ENCODE data around the gene TLE1.

- TF ChIP-seq PBX3 (IDR thresholded peaks at IDR 0.05; ENCODE audit: insufficient replicate concordance, low read depth, low read length) (no peak), USF1 (IDR thresholded peaks at IDR 0.05; ENCODE audit: borderline replicate concordance, extremely low read length, insufficient read depth, low read depth, low read length) (no peak), IKZF1 (conservative IDR thresholded peaks at IDR 0.05) (no peak), CTCF (IDR thresholded peaks at IDR 0.05 in 2 of 3, conservative IDR thresholded peaks at IDR 0.05 in 1 of 3; ENCODE audit: control insufficient read depth in 2 of 3, extremely low read depth in 1 of 3, insufficient read depth in 1 of 3, low read depth in 3 of 3, low read length in 3 of 3) (no peak), POLR2A (IDR thresholded peaks at IDR 0.05; ENCODE audit: low read depth, low read length) (no peak), SREBF2 (IDR thresholded peaks at IDR 0.05; ENCODE audit: low read length) (no peak), RBBP5 (conservative IDR thresholded peaks at IDR 0.05) (no peak)
These were observed 6.5 kb downstream of the TLE1 start for GRCh38 chr9:81682797-81683196.

Data from GM12878 (cell line).